Activated CD4-positive, alpha-beta memory T cell treated with anti-CD3 and anti-CD28 coated beads, Interleukin-2, amount 10 ng/mL, durations not matched to agents 7 days and 5 days (primary cell): ENCODE data around the gene MCF2L. TPM values are rescaled to one million over a fixed set of nuclear protein-coding genes. Genes with fewer than 3 reads are reported as not detected.

Experiments used
- CTCF ChIA-PET: fragments of 350-600 bp; sonication (Branson Sonifier 250); formaldehyde crosslinking; loops from one replicate; lab custom pipeline; 2021; ENCODE audit warnings: antibody characterized with exemption, inconsistent platforms; lab: Charles Lee
- POLR2A ChIA-PET: fragments of 350-600 bp; sonication (Branson Sonifier 250); formaldehyde crosslinking; loops from one replicate; lab custom pipeline; 2021; ENCODE audit warnings: antibody characterized with exemption; lab: Charles Lee
- DNase-seq: peaks from one replicate; pipeline ENCODE4 v3.0.0-alpha.2; 2020
- H3K27ac Mint-ChIP-seq: one replicate; pipeline ENCODE4 v1.8.0; 2021; ENCODE audit warnings: mild to moderate bottlenecking, mixed read lengths
- H3K27me3 Mint-ChIP-seq: one replicate; pipeline ENCODE4 v1.8.0; 2021; ENCODE audit warnings: mixed read lengths
- H3K36me3 Mint-ChIP-seq: one replicate; pipeline ENCODE4 v1.8.0; 2021; ENCODE audit warnings: low read depth, mixed read lengths
- H3K4me1 Mint-ChIP-seq: one replicate; pipeline ENCODE4 v1.8.0; 2021; ENCODE audit warnings: mixed read lengths
- H3K4me3 Mint-ChIP-seq: one replicate; pipeline ENCODE4 v1.8.0; 2021; ENCODE audit warnings: mild to moderate bottlenecking, mixed read lengths
- H3K9me3 Mint-ChIP-seq: one replicate; pipeline ENCODE4 v1.8.0; 2021; ENCODE audit warnings: mixed read lengths
- total RNA-seq, 2 experiments: library from RNA; stranded (reverse); gene quantifications; one replicate each; pipeline ENCODE4 v1.2.3, GENCODE V29; 2021

Gene MCF2L
- total RNA-seq, 2 experiments from 2014 or later: 0.33 to 0.86 TPM

DNA sequence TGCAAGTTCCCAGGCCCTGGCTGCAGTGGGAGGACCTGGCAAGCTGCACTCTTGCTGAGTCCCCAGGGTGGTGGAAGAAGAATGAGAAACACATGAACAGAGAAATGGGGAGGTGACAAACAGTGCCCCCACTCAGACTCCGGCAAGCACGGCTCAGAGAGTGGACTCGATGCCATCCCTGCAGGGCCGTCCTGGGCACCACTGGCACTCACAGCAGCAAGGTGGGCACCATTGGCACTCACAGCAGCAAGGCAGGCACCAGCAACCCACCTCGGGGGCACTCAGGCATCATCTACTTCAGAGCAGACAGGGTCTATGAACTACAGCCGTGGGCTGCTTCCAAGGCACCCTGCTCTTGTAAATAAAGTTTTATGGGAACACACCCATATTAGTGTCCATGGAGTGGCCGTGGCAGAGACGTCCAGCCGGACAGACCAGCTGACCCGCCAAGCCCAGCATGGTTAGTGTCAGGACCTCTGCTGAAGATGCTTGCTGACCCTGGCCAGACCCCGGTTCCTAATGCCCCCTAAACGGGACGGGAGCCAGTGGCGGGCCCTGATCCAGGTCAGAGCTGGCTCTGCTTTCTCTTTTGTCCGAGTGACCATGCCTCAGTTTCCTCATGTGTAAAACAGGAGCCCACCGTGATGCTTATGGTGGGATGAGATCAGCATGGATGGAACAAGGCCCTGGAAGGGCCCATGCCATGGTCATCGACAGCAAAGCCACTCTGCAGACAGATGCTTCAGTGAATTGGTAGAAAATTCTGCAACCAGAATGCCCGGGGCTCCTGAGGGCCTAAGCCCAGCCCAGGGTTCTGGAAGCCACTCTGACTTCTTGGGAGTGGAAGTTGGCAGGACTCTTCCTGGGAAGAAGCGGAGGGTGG is 151.5 kb downstream of the MCF2L start:
- ChIA-PET CTCF (no interaction called here), POLR2A (no interaction called here)
- Mint-ChIP-seq H3K9me3 (no peaks in the 10 kb centered on the region), H3K4me1 (no peaks in the 10 kb centered on the region), H3K27ac (no peak overlapping the region), H3K36me3 (no peaks in the 10 kb centered on the region), H3K4me3 (no peak overlapping the region), H3K27me3 (no peaks in the 10 kb centered on the region)
- DNase-seq: no peak

- DNase-seq: no peak
- no peak overlapping the region for H3K27ac Mint-ChIP-seq
- no peaks in the 10 kb centered on the region for H3K9me3 Mint-ChIP-seq
- H3K4me1 Mint-ChIP-seq: no peaks in the 10 kb centered on the region
- CTCF ChIA-PET: no interaction called here
- peaks cover 6% of the 10 kb centered on the region for H3K27me3 Mint-ChIP-seq
- no peaks in the 10 kb centered on the region for H3K36me3 Mint-ChIP-seq
- POLR2A ChIA-PET: no interaction called here
- no peak overlapping the region for H3K4me3 Mint-ChIP-seq
Measured at GRCh38 chr13:113121183-113121927, 152.3 kb downstream of the MCF2L start.

DNA sequence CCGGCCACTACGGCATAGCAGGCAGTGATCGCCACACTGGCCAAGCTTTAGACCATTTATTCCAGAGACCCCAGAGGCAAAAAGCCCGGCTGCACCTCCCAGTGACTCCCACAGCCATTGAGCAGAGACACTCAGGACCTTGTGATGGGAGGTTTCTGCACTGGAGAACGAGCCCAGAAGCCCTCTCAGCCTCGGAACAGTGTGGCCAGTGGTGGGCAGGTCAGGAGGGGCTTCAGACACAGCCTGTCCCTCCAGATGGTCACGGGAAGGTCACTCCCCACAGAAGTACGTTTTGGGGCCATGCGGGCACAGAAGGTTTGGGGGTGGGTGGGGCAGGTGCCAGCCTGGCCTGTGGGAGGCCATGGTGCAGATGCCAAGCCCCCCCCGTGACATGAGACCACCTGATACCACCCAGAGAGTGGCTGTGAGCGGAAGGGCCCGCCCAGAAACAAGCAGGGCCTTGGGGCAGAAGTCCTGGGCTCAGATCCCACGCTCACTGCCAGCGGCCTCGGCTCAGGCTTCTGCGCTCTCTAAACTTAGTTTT is 153.0 kb downstream of the MCF2L start:
- Mint-ChIP-seq H3K4me3 (no peak overlapping the region), H3K9me3 (no peaks in the 10 kb centered on the region), H3K27me3 (peaks cover 7% of the 10 kb centered on the region), H3K27ac (no peak overlapping the region), H3K4me1 (no peaks in the 10 kb centered on the region), H3K36me3 (no peaks in the 10 kb centered on the region)
- ChIA-PET CTCF (no interaction called here), POLR2A (no interaction called here)
- no peak for DNase-seq

GRCh38 chr13:113122550-113123225 is 153.7 kb downstream of the MCF2L start, which contains the start of gene F10:
F10 (plus strand) TSS chr13:113122799; CDS start chr13:113122856, 57 bp downstream.
- Mint-ChIP-seq H3K4me1 (no peaks in the 10 kb centered on the region), H3K9me3 (no peaks in the 10 kb centered on the region), H3K27ac (no peak within 1 kb of the TSS), H3K4me3 (no peak within 1 kb of the TSS), H3K27me3 (peaks cover 12% of the 10 kb centered on the region), H3K36me3 (no peaks in the 10 kb centered on the region)
- POLR2A ChIA-PET: no interaction called here
- DNase-seq: no peak
- CTCF ChIA-PET: interaction anchor here (0.7 kb wide), 1 partner anchor 20 kb away, joined by 9 read pairs; no protein-coding TSS in a partner anchor

- CTCF ChIA-PET: interaction anchor here (0.7 kb wide), 1 partner anchor 20 kb away, joined by 9 read pairs; no protein-coding TSS in a partner anchor
- no peak for DNase-seq
- no peaks in the 10 kb centered on the region for H3K4me1 Mint-ChIP-seq
- H3K36me3 Mint-ChIP-seq: no peaks in the 10 kb centered on the region
- H3K27me3 Mint-ChIP-seq: peaks cover 19% of the 10 kb centered on the region
- H3K9me3 Mint-ChIP-seq: no peaks in the 10 kb centered on the region
- POLR2A ChIA-PET: no interaction called here
- H3K4me3 Mint-ChIP-seq: no peak overlapping the region
- H3K27ac Mint-ChIP-seq: no peak overlapping the region
Measured at GRCh38 chr13:113123226-113124201, 154.5 kb downstream of the MCF2L start.

DNA sequence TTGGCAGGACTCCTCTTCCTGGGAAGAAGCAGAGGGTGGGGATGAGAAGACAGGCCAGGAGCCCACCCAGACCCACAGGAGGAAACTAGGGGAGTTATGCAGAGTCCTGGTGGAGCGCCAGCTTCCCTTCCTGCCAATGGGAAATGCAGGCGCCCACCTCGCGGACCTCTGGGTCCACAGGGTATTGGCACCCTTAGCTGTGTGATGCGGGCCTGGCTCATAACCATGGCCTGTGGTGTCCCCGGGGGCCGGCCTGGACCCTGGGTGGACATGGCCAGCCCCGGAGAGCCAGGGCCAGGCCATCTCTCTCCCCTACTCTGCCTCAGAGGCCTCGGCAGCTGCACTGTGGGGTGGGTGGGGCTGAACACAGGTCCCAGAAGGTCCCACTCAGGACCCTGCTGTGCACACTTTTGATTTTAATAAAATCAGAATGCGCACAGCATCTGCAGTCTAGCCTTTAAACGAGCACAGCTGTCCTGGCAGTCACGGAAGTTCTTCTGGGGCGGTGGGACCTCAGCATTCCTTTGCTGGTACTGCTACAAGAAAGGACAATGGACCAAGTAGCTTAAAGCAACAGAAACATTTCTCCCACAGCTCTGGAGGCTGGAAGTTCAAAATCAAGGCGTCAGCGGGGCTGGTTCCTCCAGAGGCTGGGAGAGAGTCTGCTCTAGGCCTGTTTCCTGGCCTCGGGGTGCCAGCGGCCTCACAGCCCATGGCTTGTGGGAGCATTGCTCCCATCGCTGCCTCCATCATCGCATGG is 155.4 kb downstream of the MCF2L start:
- DNase-seq: no peak
- CTCF ChIA-PET: no interaction called here
- Mint-ChIP-seq H3K36me3 (no peaks in the 10 kb centered on the region), H3K9me3 (no peaks in the 10 kb centered on the region), H3K4me3 (no peak overlapping the region), H3K27ac (no peak overlapping the region), H3K27me3 (peaks cover 25% of the 10 kb centered on the region), H3K4me1 (peaks cover 2% of the 10 kb centered on the region)
- POLR2A ChIA-PET: no interaction called here

DNA sequence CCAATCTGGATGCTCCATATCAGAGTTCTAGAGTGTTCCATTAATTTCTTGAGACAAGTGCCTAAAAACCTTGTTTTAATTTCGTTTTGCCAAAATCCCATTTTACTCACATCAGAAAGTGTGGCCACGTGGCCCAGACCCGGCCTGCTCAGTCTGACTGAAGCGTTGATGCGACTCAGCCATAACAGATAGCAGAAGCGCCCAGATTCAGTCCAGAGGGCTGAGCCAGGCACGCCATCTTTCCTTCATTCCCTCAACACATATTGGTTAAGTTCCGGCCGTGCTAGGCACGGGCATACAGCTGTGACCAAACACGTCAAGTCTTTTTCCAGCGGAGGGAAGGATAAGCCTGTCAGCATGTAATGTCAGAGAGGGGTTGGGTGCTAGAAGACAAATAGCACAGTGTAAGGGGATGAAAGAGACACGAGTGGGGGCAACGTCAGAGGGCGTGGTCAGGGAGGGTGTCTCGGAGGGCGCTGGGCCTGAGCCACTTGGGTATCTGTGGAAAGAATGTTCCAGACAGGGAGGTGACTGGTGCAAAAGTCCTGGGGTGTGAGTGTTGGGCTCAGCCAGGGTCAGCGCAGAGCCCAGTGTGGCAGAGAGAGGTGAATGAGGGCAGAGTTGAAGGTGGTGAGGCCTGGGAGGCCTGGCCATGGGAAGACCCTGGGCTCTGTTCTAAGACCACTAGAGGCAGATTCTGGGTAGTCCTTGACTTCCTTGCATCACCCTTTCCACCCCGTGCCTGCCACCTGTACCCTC is 156.7 kb downstream of the MCF2L start:
- ChIA-PET POLR2A (no interaction called here), CTCF (no interaction called here)
- H3K4me1 Mint-ChIP-seq: peaks cover 4% of the 10 kb centered on the region
- DNase-seq: no peak
- no peak overlapping the region for H3K27ac Mint-ChIP-seq
- H3K4me3 Mint-ChIP-seq: no peak overlapping the region
- H3K27me3 Mint-ChIP-seq: peaks cover 25% of the 10 kb centered on the region
- no peaks in the 10 kb centered on the region for H3K9me3 Mint-ChIP-seq
- no peaks in the 10 kb centered on the region for H3K36me3 Mint-ChIP-seq

DNA sequence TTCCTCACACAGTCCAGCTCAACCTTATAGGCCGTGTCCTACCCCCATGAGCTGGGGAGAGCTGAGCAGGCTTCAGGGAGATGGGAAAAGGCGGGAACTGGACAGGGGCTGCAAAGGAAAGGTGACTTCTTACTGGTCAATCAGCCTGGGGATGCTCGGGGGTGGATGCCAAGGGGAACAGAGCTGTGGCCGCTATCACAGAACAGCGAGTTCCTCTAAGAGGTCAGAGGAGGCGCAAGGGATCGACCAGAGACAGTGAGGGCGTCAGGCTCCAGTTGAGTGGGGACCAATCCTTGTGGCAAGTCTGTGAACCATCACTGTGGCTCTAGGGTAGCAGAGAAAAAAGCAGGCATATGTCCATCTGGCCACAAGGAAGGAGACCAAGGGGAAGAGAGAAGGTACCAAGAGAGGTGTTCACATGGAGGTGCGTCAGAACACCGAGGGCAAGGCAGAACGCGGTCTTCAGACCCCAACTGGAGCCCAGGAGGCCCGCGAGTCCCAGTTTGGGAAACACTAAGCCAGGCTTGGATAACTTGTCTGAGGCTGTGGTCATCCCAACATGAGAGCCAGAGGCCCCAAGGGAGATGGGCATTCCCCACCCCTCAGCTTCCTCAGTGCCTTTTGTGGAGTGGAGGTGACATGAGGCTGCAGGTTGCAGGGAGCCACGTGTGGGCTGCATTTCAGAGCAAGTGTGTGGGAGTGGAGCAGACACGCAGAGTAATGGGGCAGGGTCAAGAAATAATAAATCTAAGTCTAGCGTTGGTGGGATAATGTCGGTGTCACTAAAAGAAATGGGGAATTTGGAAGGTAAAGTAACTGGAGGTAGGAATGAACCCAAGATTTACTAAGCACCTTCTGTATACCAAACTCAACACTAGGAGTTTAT is 157.5 kb downstream of the MCF2L start:
- Mint-ChIP-seq H3K4me3 (no peak overlapping the region), H3K36me3 (no peaks in the 10 kb centered on the region), H3K4me1 (peaks cover 4% of the 10 kb centered on the region), H3K27me3 (peaks cover 29% of the 10 kb centered on the region), H3K27ac (no peak overlapping the region), H3K9me3 (no peaks in the 10 kb centered on the region)
- CTCF ChIA-PET: no interaction called here
- no peak for DNase-seq
- POLR2A ChIA-PET: no interaction called here

DNA sequence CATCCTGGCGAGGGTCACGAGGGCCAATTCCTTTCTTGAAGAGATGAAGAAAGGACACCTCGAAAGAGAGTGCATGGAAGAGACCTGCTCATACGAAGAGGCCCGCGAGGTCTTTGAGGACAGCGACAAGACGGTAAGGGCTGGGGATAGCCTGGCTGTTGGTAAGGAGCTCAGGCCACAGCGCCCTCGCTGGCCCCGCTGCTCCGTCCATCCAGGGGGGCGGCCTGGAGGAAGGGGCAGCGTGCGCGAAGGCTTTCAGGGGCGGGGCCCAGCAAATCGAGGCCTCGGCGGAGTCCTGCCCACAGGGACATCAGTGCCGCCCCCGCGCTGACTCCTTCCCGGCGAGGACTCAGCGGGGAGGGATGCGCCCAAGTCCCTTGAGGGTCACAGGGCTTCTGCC is 160.5 kb downstream of the MCF2L start:
- POLR2A ChIA-PET: no interaction called here
- CTCF ChIA-PET: no interaction called here
- Mint-ChIP-seq H3K4me1 (peaks cover 4% of the 10 kb centered on the region), H3K27me3 (peaks cover 53% of the 10 kb centered on the region), H3K9me3 (no peaks in the 10 kb centered on the region), H3K4me3 (no peak overlapping the region), H3K27ac (no peak overlapping the region), H3K36me3 (no peaks in the 10 kb centered on the region)
- no peak for DNase-seq

DNA sequence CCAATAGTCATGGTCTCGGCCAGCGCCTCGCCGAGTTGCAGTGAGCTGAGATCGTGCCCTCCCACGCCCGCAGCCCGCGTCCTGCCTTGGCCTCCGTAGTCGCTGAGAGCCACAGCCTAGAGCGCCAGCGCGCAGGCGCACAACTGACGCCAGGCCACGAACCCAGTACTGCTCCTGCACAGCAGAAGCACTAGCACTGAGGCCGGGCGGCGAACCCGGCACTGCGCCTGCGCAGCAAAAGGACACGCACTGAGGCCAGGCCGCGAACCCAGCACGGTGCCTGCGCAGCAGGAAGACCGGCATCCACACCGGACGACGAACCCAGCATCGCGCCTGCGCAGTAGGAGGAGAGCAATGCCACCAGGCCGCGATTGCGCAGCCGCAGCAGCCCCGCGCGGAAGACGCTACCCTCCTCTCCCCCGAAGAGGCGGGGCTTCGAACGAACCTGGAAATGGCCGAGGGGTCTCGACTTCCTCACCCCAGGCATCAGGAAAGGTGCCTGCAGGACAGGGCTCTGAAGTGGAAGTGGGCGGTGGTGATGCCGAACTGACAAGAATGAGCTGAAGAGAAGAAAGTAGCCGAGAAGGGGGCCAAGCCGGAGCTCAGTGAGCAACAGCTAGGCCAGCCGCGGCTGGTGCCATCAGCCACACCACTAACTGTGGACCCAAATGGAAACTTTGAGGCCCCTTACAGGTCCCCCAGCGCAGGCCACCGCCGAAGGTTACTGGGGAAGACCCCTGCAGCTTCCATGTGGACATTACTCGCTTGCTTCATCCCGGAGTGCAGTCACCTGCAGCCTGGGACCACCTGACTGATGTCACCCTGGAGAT is 161.1 kb downstream of the MCF2L start:
- no peak overlapping the region for H3K4me3 Mint-ChIP-seq
- no peak for DNase-seq
- H3K4me1 Mint-ChIP-seq: peaks cover 4% of the 10 kb centered on the region
- ChIA-PET POLR2A (no interaction called here), CTCF (no interaction called here)
- H3K9me3 Mint-ChIP-seq: no peaks in the 10 kb centered on the region
- H3K27me3 Mint-ChIP-seq: peaks cover 53% of the 10 kb centered on the region
- no peaks in the 10 kb centered on the region for H3K36me3 Mint-ChIP-seq
- H3K27ac Mint-ChIP-seq: no peak overlapping the region
